Activated CD8-positive, alpha-beta memory T cell treated with anti-CD3 and anti-CD28 coated beads, Interleukin-2, amount 10 ng/mL, durations not matched to agents 7 days and 5 days (primary cell): ENCODE results near the gene GSTM3. TPM values are rescaled to one million over a fixed set of nuclear protein-coding genes. Genes with fewer than 3 reads are reported as not detected.
"Not testable (repeated sequence)": the region's sequence is repeated elsewhere in the genome, so short reads cannot be mapped to it uniquely, and the experiment has no call there.

Experiments used
- ATAC-seq: fragments of 150-1000 bp; cut with Tn5 transposase; one replicate; pipeline ENCODE4 v1.10.0; 2021; ENCODE audit warnings: moderate library complexity
- CTCF ChIA-PET: fragments of 350-600 bp; sonication (Branson Sonifier 250); formaldehyde crosslinking; loops from one replicate; lab custom pipeline; 2021; ENCODE audit warnings: antibody characterized with exemption; lab: Charles Lee
- DNase-seq: peaks from one replicate; pipeline ENCODE4 v3.0.0-alpha.2; 2020
- H3K27ac Mint-ChIP-seq: one replicate; pipeline ENCODE4 v1.8.0; 2021; ENCODE audit warnings: mild to moderate bottlenecking, mixed read lengths
- H3K27me3 Mint-ChIP-seq: one replicate; pipeline ENCODE4 v1.8.0; 2021; ENCODE audit warnings: mixed read lengths
- H3K36me3 Mint-ChIP-seq: one replicate; pipeline ENCODE4 v1.8.0; 2021; ENCODE audit warnings: mild to moderate bottlenecking, mixed read lengths
- H3K4me1 Mint-ChIP-seq: one replicate; pipeline ENCODE4 v1.8.0; 2021; ENCODE audit warnings: mixed read lengths
- H3K4me3 Mint-ChIP-seq: one replicate; pipeline ENCODE4 v1.8.0; 2021; ENCODE audit warnings: mild to moderate bottlenecking, moderate library complexity, mixed read lengths
- H3K9me3 Mint-ChIP-seq: one replicate; pipeline ENCODE4 v1.8.0; 2022; ENCODE audit warnings: low read depth, mixed read lengths
- total RNA-seq, 2 experiments: library from RNA; stranded (reverse); gene quantifications; one replicate each; pipeline ENCODE4 v1.2.3, GENCODE V29; 2021

The GSTM3 gene
- total RNA-seq, 2 experiments from 2014 or later = 2.1 to 3.2 TPM

GRCh38 chr1:109687109-109687508 lies 53.7 kb downstream of the GSTM3 start:
- CTCF ChIA-PET, H3K4me3 Mint-ChIP-seq, DNase-seq, H3K4me1 Mint-ChIP-seq, H3K27me3 Mint-ChIP-seq, H3K9me3 Mint-ChIP-seq, ATAC-seq, H3K27ac Mint-ChIP-seq, H3K36me3 Mint-ChIP-seq: not testable (repeated sequence)

- H3K27me3 Mint-ChIP-seq, H3K27ac Mint-ChIP-seq, H3K4me1 Mint-ChIP-seq, H3K36me3 Mint-ChIP-seq, H3K4me3 Mint-ChIP-seq, H3K9me3 Mint-ChIP-seq, CTCF ChIA-PET, DNase-seq, ATAC-seq: not testable (repeated sequence)
These were observed 54.9 kb downstream of the GSTM3 start for GRCh38 chr1:109685890-109686289.

GRCh38 chr1:109685399-109685798 lies 55.4 kb downstream of the GSTM3 start:
- CTCF ChIA-PET, H3K27ac Mint-ChIP-seq, H3K27me3 Mint-ChIP-seq, H3K4me3 Mint-ChIP-seq, H3K9me3 Mint-ChIP-seq, ATAC-seq, H3K4me1 Mint-ChIP-seq, H3K36me3 Mint-ChIP-seq, DNase-seq: not testable (repeated sequence)

GRCh38 chr1:109684777-109685176 lies 56.1 kb downstream of the GSTM3 start:
- DNase-seq, H3K9me3 Mint-ChIP-seq, H3K27me3 Mint-ChIP-seq, H3K4me1 Mint-ChIP-seq, H3K4me3 Mint-ChIP-seq, H3K27ac Mint-ChIP-seq, ATAC-seq, CTCF ChIA-PET, H3K36me3 Mint-ChIP-seq: not testable (repeated sequence)

Other genes starting within 250 kb of the GSTM3 start
- 10 to 100 TPM; 11.0 to 15.0 TPM for gene CYB561D1, start 246.9 kb downstream of the GSTM3 start, total RNA-seq
- gene AMIGO1, start 231.3 kb downstream of the GSTM3 start, total RNA-seq = under 1 TPM; 0.20 to 0.26 TPM
- gene GPR61, start 201.2 kb downstream of the GSTM3 start, total RNA-seq = under 1 TPM in 1 of 2 experiments, not detected in 1; 0.16 TPM
- 1 to 10 TPM; 7.5 to 8.3 TPM for gene GNAI3, start 192.4 kb downstream of the GSTM3 start, total RNA-seq
- gene GNAT2, start 121.4 kb downstream of the GSTM3 start, total RNA-seq = not detected
- gene AMPD2, start 121.2 kb downstream of the GSTM3 start, total RNA-seq = 100 to 1,000 TPM in 1 of 2 experiments, 10 to 100 TPM in 1; 90.4 to 113 TPM
- gene GSTM4, start 84.9 kb downstream of the GSTM3 start, total RNA-seq = 1 to 10 TPM; 5.7 to 6.7 TPM
- gene GSTM2, start 73.0 kb downstream of the GSTM3 start, total RNA-seq = 10 to 100 TPM in 1 of 2 experiments, 1 to 10 TPM in 1; 8.0 to 17.8 TPM
- not detected for gene GSTM1, start 53.2 kb downstream of the GSTM3 start, total RNA-seq
- not detected for gene GSTM5, start 28.8 kb downstream of the GSTM3 start, total RNA-seq
- gene EPS8L3, start 22.9 kb upstream of the GSTM3 start, total RNA-seq = not detected
- gene CSF1, start 169.8 kb upstream of the GSTM3 start, total RNA-seq = 100 to 1,000 TPM in 1 of 2 experiments, 10 to 100 TPM in 1; 77.6 to 143 TPM
- 10 to 100 TPM; 67.6 to 70.0 TPM for gene AHCYL1, start 243.7 kb upstream of the GSTM3 start, total RNA-seq